ENCODE data around the gene INO80E. TPM values are rescaled to one million over a fixed set of nuclear protein-coding genes. Genes with fewer than 3 reads are reported as not detected.
"Not testable (repeated sequence)": the region's sequence is repeated elsewhere in the genome, so short reads cannot be mapped to it uniquely, and the experiment has no call there.

The INO80E gene
- total RNA-seq, 1 donor from 2014 or later, result 34.7 TPM

- no peak for ATAC-seq
- DNase-seq (ENCODE audit: low spot score), result no peak
Measured at GRCh38 chr16:30030011-30030685, 34.1 kb downstream of the INO80E start.

GRCh38 chr16:30030841-30031413, 34.9 kb downstream of the INO80E start, which contains the start of gene TLCD3B:
TSS of gene TLCD3B (minus strand) at chr16:30031271. CDS start at chr16:30030527, 744 bp downstream.
- DNase-seq (ENCODE audit: low spot score) (no peak), ATAC-seq (peak; percentile 28)

GRCh38 chr16:30031477-30031918, 35.5 kb downstream of the INO80E start:
- no peak for DNase-seq (ENCODE audit: low spot score)
- ATAC-seq, result no peak

DNA sequence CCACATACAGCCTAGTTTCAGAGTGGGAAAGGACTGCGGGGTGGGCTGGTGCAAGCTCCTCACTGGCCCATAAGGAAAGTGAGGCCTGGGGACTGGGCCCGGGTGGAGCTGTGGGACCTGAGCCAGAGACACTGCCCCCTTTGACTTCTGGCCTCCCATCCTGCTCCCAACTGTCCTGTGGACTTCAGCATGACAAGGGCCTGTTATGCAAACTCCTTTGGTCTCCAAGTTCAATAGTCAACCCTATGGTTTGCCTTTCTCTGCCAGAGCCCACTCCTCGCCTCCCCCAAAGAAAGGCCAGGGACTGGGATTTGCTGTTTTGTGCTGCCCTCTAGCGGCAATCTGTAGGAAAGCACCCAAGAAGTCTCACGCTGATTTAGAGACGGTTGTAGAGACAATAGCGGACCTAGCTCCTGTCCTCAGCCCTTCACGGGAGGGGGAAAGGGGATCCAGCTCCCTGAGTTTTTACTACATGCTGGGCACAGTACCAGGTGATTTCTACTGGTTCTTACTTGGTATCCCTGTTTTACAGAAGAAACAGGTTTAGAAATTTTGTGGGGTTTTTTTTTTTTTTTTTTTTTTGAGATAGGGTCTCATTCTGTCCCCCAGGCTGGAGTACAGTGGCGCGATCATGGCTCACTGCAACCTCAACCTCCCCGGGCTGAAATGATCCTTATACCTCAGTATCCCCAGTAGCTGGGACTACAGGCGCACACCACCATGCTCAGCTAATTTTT, 36.2 kb downstream of the INO80E start:
- ATAC-seq, result peak; percentile 75
- no peak for DNase-seq (ENCODE audit: low spot score)

GRCh38 chr16:30033270-30033669, 37.2 kb downstream of the INO80E start:
- no peak for ATAC-seq
- no peak for DNase-seq (ENCODE audit: low spot score)

DNA sequence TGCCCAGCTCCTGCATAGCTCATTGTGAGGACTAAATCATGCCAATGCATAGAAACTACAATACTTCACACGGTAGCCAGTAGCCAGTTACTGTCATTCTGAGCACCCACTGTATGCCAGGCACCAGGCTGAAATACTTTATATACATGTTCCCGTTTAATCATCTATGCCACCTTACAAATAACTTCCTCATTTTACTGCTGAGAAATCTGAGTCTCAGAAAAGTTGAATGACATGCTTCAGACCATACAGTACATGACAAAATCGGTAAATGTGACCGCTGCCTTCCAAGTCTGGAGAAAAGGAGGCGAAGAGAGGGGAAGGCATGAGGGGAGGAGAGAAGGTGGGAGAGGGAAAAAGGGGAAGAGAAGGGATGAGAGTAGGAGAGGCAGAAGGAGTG, 44.2 kb downstream of the INO80E start:
- no peak for DNase-seq (ENCODE audit: low spot score)
- ATAC-seq, result no peak

GRCh38 chr16:30040690-30041089, 44.6 kb downstream of the INO80E start:
- ATAC-seq; DNase-seq (ENCODE audit: low spot score): not testable (repeated sequence)

DNA sequence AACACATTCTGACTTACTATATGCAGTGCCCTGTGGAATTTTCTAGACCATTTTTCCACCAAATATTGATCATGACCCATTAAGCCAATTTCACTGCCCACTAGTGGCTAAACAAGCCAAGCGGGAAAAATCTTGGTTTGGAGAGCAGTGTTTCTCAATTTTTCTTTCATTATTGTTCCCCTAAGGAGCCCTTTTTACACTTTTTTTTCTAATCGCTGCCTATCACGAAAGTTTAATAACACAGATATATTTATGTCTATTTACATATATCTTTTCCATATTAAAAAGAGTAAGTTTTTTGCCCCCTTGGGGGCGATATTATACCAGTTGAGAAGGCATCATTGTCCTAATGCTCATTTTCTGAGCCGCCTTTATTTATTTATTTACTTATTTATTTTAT, 45.8 kb downstream of the INO80E start:
- DNase-seq (ENCODE audit: low spot score), result no peak
- ATAC-seq, result peak; percentile 50

DNA sequence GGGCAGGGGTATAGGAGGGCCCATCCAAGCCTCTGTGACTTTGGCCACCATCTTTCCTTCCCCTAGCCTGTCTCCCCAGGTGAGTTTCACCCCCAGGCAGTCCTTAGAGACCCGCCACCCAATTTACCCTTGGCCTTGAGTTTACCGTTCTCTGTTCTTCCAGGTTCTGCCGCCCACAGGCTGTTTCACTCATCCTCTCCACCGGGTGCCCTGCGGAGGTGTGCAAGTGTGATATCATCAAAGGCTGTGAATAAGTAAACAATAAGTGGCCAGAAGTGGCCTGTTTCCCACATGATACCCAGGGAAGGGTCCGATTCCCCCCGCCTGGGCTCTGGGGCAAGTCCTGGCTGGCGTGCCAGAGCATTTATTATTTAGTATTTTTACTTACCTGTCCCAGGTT, 50.1 kb downstream of the INO80E start:
- ATAC-seq, result no peak
- DNase-seq (ENCODE audit: low spot score), result no peak

- ATAC-seq, result no peak
- DNase-seq (ENCODE audit: low spot score), result no peak
Measured at GRCh38 chr16:30046588-30046987, 50.5 kb downstream of the INO80E start.

DNA sequence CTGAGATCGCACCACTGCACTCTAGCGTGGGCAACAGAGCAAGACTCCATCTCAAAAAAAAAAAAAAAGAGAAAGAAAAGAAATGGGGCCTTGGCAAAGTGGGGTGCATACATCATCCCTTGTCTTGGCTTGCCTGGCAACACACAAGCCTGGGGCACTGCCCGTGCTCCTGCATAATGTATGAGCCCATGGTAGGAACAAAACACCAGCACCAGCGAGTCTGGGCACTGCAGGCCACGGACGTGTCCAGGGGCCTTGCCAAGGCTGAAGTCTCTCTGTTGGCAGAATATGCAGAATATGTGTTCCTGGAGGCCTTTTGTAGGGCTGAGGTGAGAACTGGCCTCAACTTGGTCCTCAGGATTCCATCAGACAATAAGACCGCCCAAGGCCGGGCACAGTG, 53.8 kb downstream of the INO80E start:
- ATAC-seq (no peak), DNase-seq (ENCODE audit: low spot score) (no peak)

DNA sequence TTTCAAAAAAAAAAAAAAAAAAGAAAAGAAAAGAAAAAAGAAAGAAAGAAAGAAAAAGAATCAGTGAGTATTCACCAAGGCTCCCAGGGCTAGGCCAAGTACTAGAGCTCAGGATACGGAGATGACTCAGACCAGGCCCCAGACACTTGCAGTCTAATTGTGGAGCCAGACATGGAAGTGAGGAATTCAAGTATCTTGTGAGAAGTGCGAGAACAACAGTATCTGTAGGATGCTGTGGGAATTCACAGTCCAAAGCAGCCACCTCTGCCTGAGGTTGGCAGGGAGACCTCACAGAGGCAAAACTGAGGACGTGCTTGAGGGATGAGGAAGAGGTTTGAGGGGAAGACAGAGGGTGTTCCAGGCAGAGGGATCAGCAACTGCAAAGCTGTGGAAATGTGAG, 55.5 kb downstream of the INO80E start:
- no peak for DNase-seq (ENCODE audit: low spot score)
- ATAC-seq, result no peak

DNA sequence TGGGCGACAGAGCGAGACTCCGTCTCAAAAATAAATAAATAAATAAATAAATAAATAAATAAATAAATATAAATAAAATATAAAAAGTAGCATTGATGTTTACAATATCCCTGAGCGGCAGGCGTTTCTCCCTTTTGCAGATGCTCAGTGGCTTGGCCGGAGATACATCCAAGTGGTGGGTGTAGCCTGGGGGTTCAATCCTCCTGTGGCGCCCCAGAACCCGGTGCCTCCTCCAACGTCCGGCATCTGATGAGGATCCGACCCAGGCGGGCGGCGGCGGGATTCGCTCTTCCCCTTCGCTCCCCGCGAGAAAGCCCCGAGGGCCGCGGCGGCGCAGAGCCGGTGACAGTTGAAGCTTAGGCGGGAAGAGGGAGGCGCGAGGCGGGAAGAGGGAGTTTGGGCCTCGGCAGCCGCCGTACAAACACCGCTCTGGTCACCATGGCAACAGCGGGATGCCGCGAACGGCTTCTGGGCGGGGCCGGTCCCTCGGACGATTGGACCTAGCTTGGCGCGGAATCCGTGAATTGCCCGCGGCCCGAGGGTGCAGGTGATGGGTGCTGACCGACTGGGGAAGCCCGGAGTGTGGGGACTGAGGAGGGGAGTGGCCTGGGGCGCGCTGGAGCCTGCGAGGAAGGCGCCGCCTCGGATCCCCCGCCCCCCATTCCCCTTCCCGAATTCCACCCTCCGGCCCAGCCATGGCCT, 56.8 kb downstream of the INO80E start:
- ATAC-seq (peak; percentile 98), DNase-seq (ENCODE audit: low spot score) (peak; percentile 96)

- no peak for ATAC-seq
- DNase-seq (ENCODE audit: low spot score), result no peak
Measured at GRCh38 chr16:30053376-30054015, 57.5 kb downstream of the INO80E start.

GRCh38 chr16:30054451-30054850, 58.4 kb downstream of the INO80E start:
- DNase-seq (ENCODE audit: low spot score) (no peak), ATAC-seq (no peak)

DNA sequence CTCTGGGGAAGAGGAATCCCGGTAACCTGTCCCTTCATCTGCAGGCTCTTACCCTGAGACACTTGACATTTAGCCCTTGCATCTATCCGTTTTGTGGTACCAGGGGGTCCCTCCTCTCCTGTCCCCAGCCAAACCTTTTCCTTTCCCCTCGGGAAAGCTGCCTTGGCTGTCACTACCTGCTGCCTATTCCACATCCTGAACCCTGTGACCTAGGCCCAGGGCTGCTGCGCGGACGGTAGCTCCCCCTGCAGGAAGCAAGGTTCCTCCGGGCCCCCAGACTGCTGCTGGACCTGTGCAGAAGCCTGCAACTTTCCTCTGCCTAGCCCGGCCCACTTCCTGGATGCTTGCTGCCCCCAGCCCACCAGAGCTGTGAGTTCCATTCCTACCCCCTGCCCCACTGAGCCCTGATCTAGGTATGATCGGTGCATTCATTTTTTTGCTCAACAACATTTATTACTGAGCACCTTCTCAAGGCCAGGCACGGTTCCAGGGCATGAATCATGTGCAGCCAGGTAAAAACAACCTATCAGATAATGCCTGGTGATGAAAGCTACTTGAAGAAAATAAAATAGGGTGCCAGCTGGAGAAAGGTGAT, 59.0 kb downstream of the INO80E start:
- ATAC-seq (peak; percentile 45), DNase-seq (ENCODE audit: low spot score) (no peak)

All from left lobe of liver (tissue), 2 donors.